WTC11 (cell line): Measurements from ENCODE around the gene SAMD10. TPM values are rescaled to one million over a fixed set of nuclear protein-coding genes. Genes with fewer than 3 reads are reported as not detected.

Experiments
- ATAC-seq: fragments of 200-7000 bp; cut with Tn5 transposase; 2 replicates; pipeline ENCODE4 v1.10.0; 2021; ENCODE audit warnings: mild to moderate bottlenecking, moderate library complexity
- CTCF ChIA-PET: fragments of 300-600 bp; sonication (Branson Sonifier 250); formaldehyde crosslinking; loops from one replicate; lab custom pipeline; 2021; ENCODE audit warnings: antibody characterized with exemption; lab: Charles Lee
- POLR2A ChIA-PET: fragments of 350-600 bp; sonication (Branson Sonifier 250); formaldehyde crosslinking; loops from one replicate; lab custom pipeline; 2021; ENCODE audit warnings: antibody characterized with exemption; lab: Charles Lee
- DNase-seq: peaks from one replicate; pipeline ENCODE4 v3.0.0; 2021; ENCODE audit warnings: low spot score
- H3K27ac Mint-ChIP-seq: 2 replicates; pipeline ENCODE4 v1.8.0; 2021; ENCODE audit warnings: mixed read lengths
- H3K27me3 Mint-ChIP-seq: 2 replicates; pipeline ENCODE4 v1.8.0; 2021; ENCODE audit warnings: low read depth, mild to moderate bottlenecking, moderate library complexity, mixed read lengths
- H3K36me3 Mint-ChIP-seq: 2 replicates; pipeline ENCODE4 v1.8.0; 2021; ENCODE audit warnings: mixed read lengths
- H3K4me1 Mint-ChIP-seq: 2 replicates; pipeline ENCODE4 v1.8.0; 2022; ENCODE audit warnings: mixed read lengths
- H3K4me3 Mint-ChIP-seq: 2 replicates; pipeline ENCODE4 v1.8.0; 2021; ENCODE audit warnings: mild to moderate bottlenecking, moderate library complexity, mixed read lengths
- H3K9me3 Mint-ChIP-seq: 2 replicates; pipeline ENCODE4 v1.8.0; 2021; ENCODE audit warnings: mixed read lengths
- CREM ChIP-seq: sonication (generic); formaldehyde crosslinking; IDR thresholded peaks from 2 replicates; pipeline ENCODE4 v1.8.1; 2022; ENCODE audit warnings: mild to moderate bottlenecking, missing genetic modification reagents, moderate library complexity
- EMX1 ChIP-seq: fragments of 250-450 bp; sonication (Bioruptor Pico); IDR thresholded peaks from 2 replicates; pipeline ENCODE4 v1.8.0; 2021; ENCODE audit warnings: mild to moderate bottlenecking
- ESRRA ChIP-seq: sonication (generic); formaldehyde crosslinking; IDR thresholded peaks from 2 replicates; pipeline ENCODE4 v1.8.1; 2022; ENCODE audit warnings: mild to moderate bottlenecking, missing genetic modification reagents, borderline replicate concordance
- MAX ChIP-seq: sonication (generic); formaldehyde crosslinking; IDR thresholded peaks from 2 replicates; pipeline ENCODE4 v1.8.0; 2022; ENCODE audit warnings: mild to moderate bottlenecking, missing genetic modification reagents
- PRRX2 ChIP-seq: fragments of 250-450 bp; sonication (Bioruptor Pico); IDR thresholded peaks from 2 replicates; pipeline ENCODE4 v1.8.0; 2021; ENCODE audit warnings: mild to moderate bottlenecking
- SOX15 ChIP-seq: fragments of 250-450 bp; sonication (Bioruptor Pico); IDR thresholded peaks from 2 replicates; pipeline ENCODE4 v1.9.0; 2021; ENCODE audit warnings: mild to moderate bottlenecking
- SP1 ChIP-seq: sonication (generic); formaldehyde crosslinking; conservative IDR thresholded peaks from 2 replicates; pipeline ENCODE4 v1.8.1; 2022; ENCODE audit warnings: missing genetic modification reagents
- TEAD4 ChIP-seq: sonication (generic); formaldehyde crosslinking; IDR thresholded peaks from 2 replicates; pipeline ENCODE4 v1.8.0; 2022; ENCODE audit warnings: mild to moderate bottlenecking, missing genetic modification reagents
- ZBTB21 ChIP-seq: sonication (generic); formaldehyde crosslinking; IDR thresholded peaks from 2 replicates; pipeline ENCODE4 v1.8.1; 2023; ENCODE audit warnings: mild to moderate bottlenecking, missing genetic modification reagents, borderline replicate concordance
- ZNF138 ChIP-seq: sonication (generic); formaldehyde crosslinking; conservative IDR thresholded peaks from 2 replicates; pipeline ENCODE4 v1.8.1; 2022; ENCODE audit warnings: mild to moderate bottlenecking, moderate library complexity, missing genetic modification reagents
- ZNF263 ChIP-seq: sonication (generic); formaldehyde crosslinking; IDR thresholded peaks from 2 replicates; pipeline ENCODE4 v1.8.1; 2022; ENCODE audit warnings: low read depth, mild to moderate bottlenecking, moderate library complexity, missing genetic modification reagents
- ZNF425 ChIP-seq: fragments of 250-450 bp; sonication (Bioruptor Pico); conservative IDR thresholded peaks from 2 replicates; pipeline ENCODE4 v1.9.0; 2021; ENCODE audit warnings: mild to moderate bottlenecking
- total RNA-seq: library from RNA; stranded (reverse); gene quantifications from 3 replicates; pipeline ENCODE4 v1.2.3, GENCODE V29; 2021
- TF ChIP-seq, protein P1 (sequence below): sonication (generic); formaldehyde crosslinking; IDR thresholded peaks from 2 replicates; pipeline ENCODE4 v1.8.1; 2023; ENCODE audit warnings: mild to moderate bottlenecking, missing genetic modification reagents, borderline replicate concordance

SAMD10 gene
- total RNA-seq, 1 experiment from 2014 or later, result 6.2 TPM

DNA sequence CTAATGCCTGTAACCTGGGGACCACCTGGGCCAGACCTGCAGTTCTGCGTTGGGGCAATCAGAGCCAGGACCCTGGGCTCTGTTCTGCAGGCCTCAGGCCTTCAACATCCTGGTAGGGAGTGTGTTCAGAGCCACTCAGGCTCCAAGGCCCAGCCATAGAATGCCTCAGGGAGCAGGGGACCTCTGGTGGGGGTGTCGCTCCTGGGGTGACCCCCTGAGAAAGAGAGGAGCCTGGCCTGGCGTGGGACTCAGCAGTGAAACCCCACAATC lies 35.7 kb downstream of the SAMD10 start (continued):
- TF ChIP-seq, protein P1, sequence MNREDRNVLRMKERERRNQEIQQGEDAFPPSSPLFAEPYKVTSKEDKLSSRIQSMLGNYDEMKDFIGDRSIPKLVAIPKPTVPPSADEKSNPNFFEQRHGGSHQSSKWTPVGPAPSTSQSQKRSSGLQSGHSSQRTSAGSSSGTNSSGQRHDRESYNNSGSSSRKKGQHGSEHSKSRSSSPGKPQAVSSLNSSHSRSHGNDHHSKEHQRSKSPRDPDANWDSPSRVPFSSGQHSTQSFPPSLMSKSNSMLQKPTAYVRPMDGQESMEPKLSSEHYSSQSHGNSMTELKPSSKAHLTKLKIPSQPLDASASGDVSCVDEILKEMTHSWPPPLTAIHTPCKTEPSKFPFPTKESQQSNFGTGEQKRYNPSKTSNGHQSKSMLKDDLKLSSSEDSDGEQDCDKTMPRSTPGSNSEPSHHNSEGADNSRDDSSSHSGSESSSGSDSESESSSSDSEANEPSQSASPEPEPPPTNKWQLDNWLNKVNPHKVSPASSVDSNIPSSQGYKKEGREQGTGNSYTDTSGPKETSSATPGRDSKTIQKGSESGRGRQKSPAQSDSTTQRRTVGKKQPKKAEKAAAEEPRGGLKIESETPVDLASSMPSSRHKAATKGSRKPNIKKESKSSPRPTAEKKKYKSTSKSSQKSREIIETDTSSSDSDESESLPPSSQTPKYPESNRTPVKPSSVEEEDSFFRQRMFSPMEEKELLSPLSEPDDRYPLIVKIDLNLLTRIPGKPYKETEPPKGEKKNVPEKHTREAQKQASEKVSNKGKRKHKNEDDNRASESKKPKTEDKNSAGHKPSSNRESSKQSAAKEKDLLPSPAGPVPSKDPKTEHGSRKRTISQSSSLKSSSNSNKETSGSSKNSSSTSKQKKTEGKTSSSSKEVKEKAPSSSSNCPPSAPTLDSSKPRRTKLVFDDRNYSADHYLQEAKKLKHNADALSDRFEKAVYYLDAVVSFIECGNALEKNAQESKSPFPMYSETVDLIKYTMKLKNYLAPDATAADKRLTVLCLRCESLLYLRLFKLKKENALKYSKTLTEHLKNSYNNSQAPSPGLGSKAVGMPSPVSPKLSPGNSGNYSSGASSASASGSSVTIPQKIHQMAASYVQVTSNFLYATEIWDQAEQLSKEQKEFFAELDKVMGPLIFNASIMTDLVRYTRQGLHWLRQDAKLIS (CRISPR knock-in tag), result no peak
- TF ChIP-seq EMX1, result no peak
- no peak for TF ChIP-seq ZNF138 (CRISPR knock-in tag)

DNA sequence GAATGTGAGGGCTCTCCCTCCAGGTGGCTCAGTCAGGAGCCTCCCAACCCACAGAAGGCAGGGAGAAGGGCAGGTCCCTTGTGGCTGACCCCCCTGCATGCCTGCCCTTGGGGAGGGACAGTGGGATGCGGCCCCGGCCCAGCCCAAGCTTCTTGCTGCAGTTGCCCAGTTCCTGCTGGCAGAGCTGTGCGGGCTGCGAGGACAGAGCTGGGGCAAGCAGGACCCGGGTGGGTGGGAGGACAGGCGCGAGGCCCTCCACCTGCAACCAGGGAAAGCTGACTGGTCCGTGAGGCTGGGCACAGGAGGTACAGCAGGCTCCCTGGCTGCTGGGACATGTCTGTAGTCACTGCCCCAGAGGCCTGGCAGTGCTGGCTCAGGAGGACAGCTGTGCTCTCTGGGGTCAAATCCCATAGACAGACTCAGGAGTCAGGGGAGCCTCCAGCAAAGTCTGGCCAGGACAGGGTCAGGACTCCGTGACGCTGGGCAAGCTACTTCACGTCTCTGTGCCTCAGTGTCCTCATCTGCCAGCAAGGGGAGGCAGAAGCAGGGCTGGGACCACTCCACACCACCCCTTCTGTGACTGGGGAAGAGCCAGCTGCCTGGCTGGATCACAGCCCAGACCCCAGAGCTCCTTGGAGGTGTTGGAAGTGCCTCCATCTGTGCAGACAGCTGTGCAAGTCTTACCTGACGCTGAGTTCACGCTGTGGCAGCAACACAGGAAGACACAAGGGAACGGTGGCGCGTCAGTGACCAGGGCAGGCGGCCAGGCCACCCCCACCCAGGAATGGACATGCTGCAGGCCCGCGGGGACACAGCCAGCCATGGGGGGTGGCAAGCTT lies 36.3 kb downstream of the SAMD10 start:
- ATAC-seq, result no peak

GRCh38 chr20:63942250-63942951 lies 37.0 kb downstream of the SAMD10 start:
- H3K9me3 Mint-ChIP-seq, result no peaks in the 10 kb centered on the region
- H3K36me3 Mint-ChIP-seq, result peaks cover 8% of the 10 kb centered on the region
- ChIA-PET CTCF (interaction anchor here (0.7 to 3.6 kb wide), 5 partner anchors 9 to 38 kb away, joined by 3 to 19 read pairs (median 3); partner anchors contain the start of genes SAMD10 and UCKL1), POLR2A (interaction anchor here (0.7 kb wide), 1 partner anchor 15 kb away, joined by 3 read pairs; no protein-coding TSS in a partner anchor)
- no peak for TF ChIP-seq ZNF425 (CRISPR knock-in tag)
- peak; percentile 63 for TF ChIP-seq SP1 (CRISPR knock-in tag)
- peak; percentile 87 for DNase-seq
- peak overlapping the region; percentile 95 for H3K27ac Mint-ChIP-seq
- peak; percentile 60 for ATAC-seq
- H3K4me3 Mint-ChIP-seq, result peak overlapping the region; percentile 47
- no peaks in the 10 kb centered on the region for H3K27me3 Mint-ChIP-seq
- H3K4me1 Mint-ChIP-seq, result peaks cover 6% of the 10 kb centered on the region

More for the DNA sequence above, 36.3 kb downstream of the SAMD10 start:
- no peak overlapping the region for H3K4me3 Mint-ChIP-seq
- peaks cover 4% of the 10 kb centered on the region for H3K4me1 Mint-ChIP-seq
- CTCF ChIA-PET, result interaction anchor here (0.7 to 3.6 kb wide), 5 partner anchors 9 to 37 kb away, joined by 3 to 19 read pairs (median 3); partner anchors contain the start of genes SAMD10 and UCKL1
- no peak for TF ChIP-seq ZBTB21 (CRISPR knock-in tag)
- no peak for TF ChIP-seq ZNF263 (CRISPR knock-in tag)
- TF ChIP-seq PRRX2 (CRISPR knock-in tag), result no peak
- TF ChIP-seq MAX (CRISPR knock-in tag), result no peak
- no peak for TF ChIP-seq CREM (CRISPR knock-in tag)
- TF ChIP-seq SOX15 (CRISPR knock-in tag), result no peak
- no peak for TF ChIP-seq TEAD4 (CRISPR knock-in tag)
- no peak for TF ChIP-seq ESRRA (CRISPR knock-in tag)
- POLR2A ChIA-PET, result interaction anchor here (0.5 kb wide), 1 partner anchor 1604 kb away, joined by 7 read pairs; no protein-coding TSS in a partner anchor
- peaks cover 9% of the 10 kb centered on the region for H3K36me3 Mint-ChIP-seq
- no peak for DNase-seq
- no peak overlapping the region for H3K27ac Mint-ChIP-seq
- 0 out of 2 replicates have a peak, but pooled peaks cover 2% of the 10 kb centered on the region for H3K9me3 Mint-ChIP-seq
- no peaks in the 10 kb centered on the region for H3K27me3 Mint-ChIP-seq
